Adipocyte (in vitro differentiated cells): ENCODE results near the gene SESN3.
"Not testable (repeated sequence)": the region's sequence is repeated elsewhere in the genome, so short reads cannot be mapped to it uniquely, and the experiment has no call there.

Experiments
- DNase-seq: peaks from one replicate; pipeline ENCODE4 v3.0.0-alpha.2; 2015; ENCODE audit warnings: low read depth
- H3K27me3 ChIP-seq: replicated peaks from 2 replicates; pipeline ENCODE4 v1.7.0; 2013; ENCODE audit warnings: mild to moderate bottlenecking, low read length, moderate library complexity; ENCODE audit not compliant: control insufficient read depth, insufficient read depth
- H3K36me3 ChIP-seq: 2 replicates; pipeline ENCODE4 v1.7.0; 2013; ENCODE audit warnings: low read length, mild to moderate bottlenecking, moderate library complexity; ENCODE audit not compliant: control insufficient read depth, insufficient read depth, severe bottlenecking
- H3K4me1 ChIP-seq: 2 replicates; pipeline ENCODE4 v1.7.0; 2013; ENCODE audit warnings: mild to moderate bottlenecking, low read length, moderate library complexity; ENCODE audit not compliant: control insufficient read depth, insufficient read depth
- H3K4me3 ChIP-seq: 2 replicates; pipeline ENCODE4 v1.7.0; 2013; ENCODE audit warnings: mild to moderate bottlenecking, low read length, moderate library complexity
- H3K9ac ChIP-seq: 2 replicates; pipeline ENCODE4 v1.7.0; 2013; ENCODE audit warnings: mild to moderate bottlenecking, low read length, moderate library complexity
- H3K9me3 ChIP-seq: 2 replicates; pipeline ENCODE4 v1.7.0; 2013; ENCODE audit warnings: mild to moderate bottlenecking, low read length, moderate library complexity; ENCODE audit not compliant: control insufficient read depth

SESN3 gene

DNA sequence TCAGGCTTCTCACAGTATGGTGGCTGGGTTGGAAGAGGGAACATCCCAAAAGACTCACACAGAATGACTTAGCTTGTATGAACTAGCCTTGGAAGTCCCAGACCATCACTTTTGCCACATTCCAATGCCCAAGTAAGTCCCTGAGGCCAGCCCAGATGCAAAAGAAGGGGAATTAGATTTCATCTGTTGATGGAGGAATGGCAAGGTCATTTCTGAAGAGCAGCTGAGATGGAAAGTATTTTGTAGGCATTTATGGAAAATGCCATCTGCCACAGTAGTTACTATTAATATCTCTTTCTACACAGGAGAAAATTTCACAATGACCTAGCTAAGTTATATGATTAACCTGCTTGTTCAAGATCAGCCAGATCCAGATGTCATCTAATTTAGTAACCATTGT is 82.6 kb downstream of the SESN3 start:
- DNase-seq: peak; percentile 65
- H3K9me3 ChIP-seq: no peaks in the 10 kb centered on the region
- no peak overlapping the region for H3K4me3 ChIP-seq
- no peaks in the 10 kb centered on the region for H3K36me3 ChIP-seq
- H3K9ac ChIP-seq: no peak overlapping the region
- peaks cover 52% of the 10 kb centered on the region for H3K4me1 ChIP-seq
- no peaks in the 10 kb centered on the region for H3K27me3 ChIP-seq

DNA sequence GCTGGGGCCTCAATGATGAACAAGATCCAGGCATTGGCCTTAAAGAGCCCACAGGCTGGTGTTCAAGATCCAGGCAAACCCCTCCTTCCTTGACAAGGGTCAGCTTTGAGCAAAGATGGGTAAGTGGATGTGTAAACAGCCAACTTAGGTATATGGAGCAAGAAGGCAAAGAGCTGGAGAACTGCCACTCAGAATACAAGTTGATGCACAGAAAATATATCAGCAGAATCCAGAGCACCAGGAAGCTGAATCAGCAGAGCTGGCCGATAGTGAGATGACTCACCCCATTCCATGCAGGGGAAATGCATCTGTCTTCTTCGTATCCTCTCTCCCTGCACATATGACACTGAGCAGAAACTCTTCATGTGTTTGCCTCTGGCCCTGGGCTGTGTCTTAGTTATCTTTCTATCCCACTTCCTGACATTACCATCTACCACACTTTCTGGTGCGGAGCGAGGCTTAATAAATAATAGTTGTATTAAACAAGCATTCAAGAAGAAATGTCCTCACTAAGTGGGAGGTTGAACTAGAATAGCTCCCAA is 83.6 kb downstream of the SESN3 start:
- no peak overlapping the region for H3K9ac ChIP-seq
- no peaks in the 10 kb centered on the region for H3K27me3 ChIP-seq
- H3K4me3 ChIP-seq: no peak overlapping the region
- H3K36me3 ChIP-seq: no peaks in the 10 kb centered on the region
- no peaks in the 10 kb centered on the region for H3K9me3 ChIP-seq
- peak; percentile 88 for DNase-seq
- H3K4me1 ChIP-seq: peaks cover 62% of the 10 kb centered on the region

DNA sequence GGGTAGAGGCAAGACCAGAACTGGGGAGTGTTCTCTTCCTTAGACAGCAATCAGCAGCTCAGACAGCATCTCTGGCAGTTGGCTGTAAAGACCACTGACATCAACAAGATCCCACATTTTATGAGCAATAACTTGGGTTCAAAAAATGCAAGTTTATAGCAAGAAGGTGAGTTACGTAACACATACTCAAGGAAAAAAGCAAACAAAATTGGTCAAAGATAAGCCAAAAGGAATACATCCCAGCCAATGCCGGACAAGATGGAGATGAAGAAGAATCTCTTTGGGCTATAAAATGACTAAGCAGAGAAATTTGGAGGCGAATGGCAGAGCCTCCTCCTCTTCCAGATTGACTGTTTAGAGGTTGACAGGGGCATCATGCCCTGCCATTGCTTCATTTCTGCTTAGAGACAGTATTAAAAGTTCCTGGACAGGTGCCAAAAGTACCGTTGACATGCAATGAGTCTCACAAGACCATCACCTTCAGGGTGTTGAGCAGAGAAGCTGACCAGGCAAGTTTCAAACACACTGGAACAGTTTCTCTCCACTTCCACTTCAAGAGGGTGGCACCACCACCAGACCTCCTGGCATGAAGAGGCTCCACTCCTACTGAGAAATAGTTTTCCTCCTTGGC is 85.5 kb downstream of the SESN3 start:
- Histone ChIP-seq H3K9me3 (no peaks in the 10 kb centered on the region), H3K9ac (no peak overlapping the region), H3K4me3 (no peak overlapping the region), H3K36me3 (no peaks in the 10 kb centered on the region), H3K27me3 (no peaks in the 10 kb centered on the region), H3K4me1 (peaks cover 63% of the 10 kb centered on the region)
- no peak for DNase-seq

DNA sequence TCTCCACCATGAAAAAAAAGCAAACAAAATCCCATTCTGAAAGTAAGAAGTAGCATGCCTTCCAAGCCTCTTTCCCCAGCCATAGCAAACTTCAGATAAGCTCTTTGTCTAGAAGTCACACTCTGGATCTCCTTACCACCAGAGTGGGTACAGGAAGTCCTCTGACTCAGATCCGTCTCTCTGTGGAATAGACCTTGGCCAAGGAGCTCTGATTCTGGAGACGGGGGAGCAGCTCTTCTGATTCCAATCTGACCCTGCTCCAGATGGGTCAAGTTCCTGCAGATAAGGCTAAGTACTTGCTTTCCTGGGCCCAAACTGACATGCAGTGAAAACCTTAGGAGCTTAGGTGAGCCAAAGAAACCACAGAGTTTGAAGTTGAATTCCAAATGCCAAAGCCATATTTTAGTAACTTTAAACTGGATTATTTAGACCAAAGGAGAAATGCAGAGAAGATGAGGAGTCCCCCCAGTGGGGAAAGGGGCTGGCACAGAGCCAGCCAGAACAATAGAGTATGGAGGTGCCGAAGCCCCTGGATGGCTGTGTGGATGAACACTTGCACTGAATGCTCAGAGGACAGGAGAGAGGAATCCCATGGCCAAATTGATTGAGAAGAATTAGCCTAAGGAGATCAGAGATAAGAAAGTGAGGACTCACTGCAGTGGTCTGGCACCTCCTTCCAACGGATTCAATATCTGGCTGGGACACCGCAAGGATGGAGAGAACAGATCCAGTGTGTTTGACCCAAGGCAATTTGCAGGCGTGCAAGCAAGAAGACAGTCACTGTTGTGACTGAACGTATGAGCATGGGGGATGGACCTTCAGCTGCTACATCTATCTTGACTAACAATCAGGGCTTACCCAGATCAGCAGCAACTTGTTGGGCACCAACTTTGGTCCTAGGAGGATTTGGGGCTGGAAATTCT is 86.4 kb downstream of the SESN3 start:
- no peak overlapping the region for H3K4me3 ChIP-seq
- no peak overlapping the region for H3K9ac ChIP-seq
- peaks cover 57% of the 10 kb centered on the region for H3K4me1 ChIP-seq
- no peaks in the 10 kb centered on the region for H3K9me3 ChIP-seq
- H3K36me3 ChIP-seq: no peaks in the 10 kb centered on the region
- no peak for DNase-seq
- no peaks in the 10 kb centered on the region for H3K27me3 ChIP-seq

DNA sequence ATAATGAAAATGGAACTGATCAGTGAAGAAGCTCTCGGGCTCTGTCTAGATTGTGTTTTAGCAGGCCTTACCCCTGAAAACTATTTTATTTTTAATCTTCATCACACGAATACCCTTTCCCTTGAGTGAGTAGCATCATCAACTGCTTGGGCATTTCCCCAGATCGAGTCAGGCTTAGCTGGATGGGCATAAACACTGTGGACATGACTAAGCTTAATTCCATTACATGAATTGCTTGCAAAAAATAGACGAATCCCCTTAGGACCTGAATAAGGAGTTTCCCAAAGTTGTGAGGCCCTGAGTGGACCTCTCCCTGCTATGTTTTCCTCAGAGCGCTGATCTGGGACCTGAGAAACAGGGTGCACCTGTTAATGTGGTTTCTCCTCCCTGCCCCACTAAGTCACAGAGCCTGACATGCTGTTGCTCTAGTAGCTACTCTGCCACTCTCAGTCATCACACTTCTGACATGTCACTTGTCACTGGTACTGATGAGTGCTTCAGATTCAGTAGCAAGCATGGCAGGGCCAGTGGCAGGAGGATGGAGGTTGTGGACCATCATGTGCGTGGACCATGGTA is 87.8 kb downstream of the SESN3 start:
- H3K9me3 ChIP-seq: no peaks in the 10 kb centered on the region
- H3K36me3 ChIP-seq: no peaks in the 10 kb centered on the region
- H3K9ac ChIP-seq: no peak overlapping the region
- peaks cover 47% of the 10 kb centered on the region for H3K4me1 ChIP-seq
- no peak for DNase-seq
- H3K4me3 ChIP-seq: no peak overlapping the region
- H3K27me3 ChIP-seq: no peaks in the 10 kb centered on the region

DNA sequence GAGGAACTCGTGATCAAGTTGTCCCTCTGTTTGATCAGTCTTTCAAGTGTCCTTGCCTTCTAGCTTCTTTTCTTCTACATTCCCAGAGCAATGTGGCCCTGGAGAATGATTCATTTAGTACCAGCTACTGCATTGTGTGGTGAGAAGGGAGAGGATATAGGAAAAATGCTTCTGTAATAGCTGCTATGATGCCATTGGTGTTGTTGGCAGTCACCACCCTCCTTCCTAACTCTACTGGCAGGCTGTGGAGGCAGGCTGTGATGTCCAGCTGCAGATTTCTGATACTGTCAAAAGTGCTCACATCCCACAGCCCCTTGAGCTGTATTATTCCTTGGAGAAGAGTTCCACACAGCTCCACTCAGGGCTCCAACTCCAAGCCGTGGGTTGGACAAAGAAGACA is 88.6 kb downstream of the SESN3 start:
- no peak for DNase-seq
- H3K4me1 ChIP-seq: peaks cover 40% of the 10 kb centered on the region
- no peak overlapping the region for H3K9ac ChIP-seq
- H3K27me3 ChIP-seq: no peaks in the 10 kb centered on the region
- H3K4me3 ChIP-seq: no peak overlapping the region
- no peaks in the 10 kb centered on the region for H3K36me3 ChIP-seq
- H3K9me3 ChIP-seq: no peaks in the 10 kb centered on the region

DNA sequence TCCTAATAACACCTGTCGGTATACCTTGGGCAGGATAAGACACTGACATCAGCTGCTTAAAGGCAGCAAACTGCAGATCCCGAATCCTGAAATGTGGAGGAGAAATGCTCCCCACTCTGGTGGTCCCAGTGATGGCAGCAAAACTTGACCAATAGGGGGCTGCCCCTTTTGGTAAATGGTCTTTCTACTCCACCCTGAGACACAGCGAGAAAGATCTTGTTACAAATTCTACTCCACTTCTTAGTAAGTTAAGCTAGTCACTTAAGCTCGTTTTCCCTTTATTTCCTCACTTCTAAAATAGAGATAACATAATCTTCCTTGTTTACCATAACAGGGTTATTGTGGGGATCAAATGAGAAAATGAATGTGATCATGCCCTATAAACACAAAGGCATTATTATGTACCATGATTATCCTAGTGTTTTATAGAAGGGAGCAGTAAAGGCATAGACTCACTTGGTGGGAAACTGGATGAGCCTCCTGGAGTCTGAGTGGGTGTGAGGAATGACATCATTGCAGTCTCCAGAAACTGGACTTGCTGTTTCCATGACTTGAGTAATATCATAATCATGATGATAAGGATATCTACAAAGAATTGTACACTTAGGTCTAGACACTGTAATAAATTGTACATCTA is 90.5 kb downstream of the SESN3 start:
- Histone ChIP-seq H3K4me1 (peaks cover 28% of the 10 kb centered on the region), H3K9ac (no peak overlapping the region), H3K36me3 (no peaks in the 10 kb centered on the region), H3K9me3 (no peaks in the 10 kb centered on the region), H3K4me3 (no peak overlapping the region), H3K27me3 (no peaks in the 10 kb centered on the region)
- no peak for DNase-seq

DNA sequence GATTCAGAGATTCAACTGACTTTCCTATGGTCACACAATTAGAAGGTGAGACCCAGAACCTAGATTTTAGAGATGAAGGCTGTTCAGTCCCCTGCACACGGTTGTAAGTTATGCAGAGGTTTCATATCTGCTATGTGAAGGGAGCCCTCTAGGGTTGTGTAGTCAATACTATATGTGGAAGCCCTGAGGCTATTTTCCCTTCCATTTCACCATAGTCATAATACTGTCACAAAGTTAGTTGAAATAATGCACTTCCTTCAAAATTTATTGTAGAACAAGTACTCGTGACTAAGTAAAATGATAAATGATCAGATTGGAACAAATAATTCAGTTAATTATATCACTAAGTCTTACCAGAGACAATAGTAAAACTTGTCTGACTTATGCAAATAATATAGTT is 92.6 kb downstream of the SESN3 start:
- Histone ChIP-seq H3K27me3 (no peaks in the 10 kb centered on the region), H3K4me3 (no peak overlapping the region), H3K36me3 (no peaks in the 10 kb centered on the region), H3K9ac (no peak overlapping the region), H3K9me3 (no peaks in the 10 kb centered on the region), H3K4me1 (peaks cover 24% of the 10 kb centered on the region)
- DNase-seq: peak; percentile 52

DNA sequence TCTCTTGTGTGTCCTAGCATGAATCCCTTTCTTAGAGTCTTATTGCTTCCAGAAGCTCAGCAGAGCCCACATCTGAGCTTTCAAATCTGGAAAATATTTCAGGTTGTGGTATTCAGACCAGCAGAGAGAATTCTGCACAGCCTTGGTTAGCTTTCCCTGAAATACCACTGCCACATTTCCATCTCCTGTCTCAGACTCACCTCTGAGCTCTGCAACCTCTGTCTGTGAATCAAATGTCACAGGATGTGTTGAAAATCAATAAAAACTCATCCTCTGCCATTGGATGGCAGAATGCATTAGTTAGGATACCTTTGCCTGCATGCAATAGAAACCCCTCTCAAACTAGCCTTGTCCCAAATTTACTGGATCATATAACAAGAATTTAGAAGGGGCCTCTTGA is 93.7 kb downstream of the SESN3 start:
- H3K4me1 ChIP-seq: peaks cover 13% of the 10 kb centered on the region
- no peak overlapping the region for H3K4me3 ChIP-seq
- no peaks in the 10 kb centered on the region for H3K9me3 ChIP-seq
- H3K36me3 ChIP-seq: no peaks in the 10 kb centered on the region
- H3K9ac ChIP-seq: no peak overlapping the region
- DNase-seq: no peak
- no peaks in the 10 kb centered on the region for H3K27me3 ChIP-seq

DNA sequence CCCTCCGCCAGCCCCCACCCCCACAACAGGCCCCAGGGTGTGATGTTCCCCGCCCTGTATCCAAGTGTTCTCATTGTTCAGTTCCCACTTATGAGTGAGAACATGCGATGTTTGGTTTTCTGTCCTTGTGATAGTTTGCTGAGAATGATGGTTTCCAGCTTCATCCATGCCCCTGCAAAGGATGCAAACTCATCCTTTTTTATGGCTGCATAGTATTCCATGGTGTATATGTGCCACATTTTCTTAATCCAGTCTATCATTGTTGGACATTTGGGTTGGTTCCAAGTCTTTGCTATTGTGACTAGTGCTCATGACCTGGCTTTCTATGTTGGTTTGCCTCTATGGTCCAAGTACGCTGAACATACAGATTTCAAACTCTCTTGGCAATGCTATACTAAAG is 94.3 kb downstream of the SESN3 start:
- DNase-seq, H3K9me3 ChIP-seq, H3K9ac ChIP-seq, H3K4me3 ChIP-seq, H3K27me3 ChIP-seq, H3K36me3 ChIP-seq: not testable (repeated sequence)
- peaks cover 13% of the 10 kb centered on the region for H3K4me1 ChIP-seq

DNA sequence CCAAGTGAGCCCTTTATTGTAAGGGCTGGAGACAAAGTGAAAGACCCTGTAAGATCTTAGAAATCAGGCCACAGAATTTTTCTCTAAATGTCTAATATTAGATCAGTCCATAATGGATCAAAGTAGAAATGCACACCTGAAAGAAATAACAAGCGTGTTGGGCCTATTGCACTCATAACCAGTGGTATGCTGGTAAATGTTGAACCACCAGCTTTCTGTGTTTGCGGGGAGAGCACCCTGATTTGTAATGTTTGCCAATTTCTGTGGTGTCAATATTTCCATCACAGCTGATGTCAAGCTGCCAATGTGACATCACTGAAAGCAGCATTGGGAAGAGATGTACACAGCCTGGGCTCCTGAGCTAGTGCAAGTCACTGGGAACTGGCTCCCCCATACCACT is 95.1 kb downstream of the SESN3 start:
- Histone ChIP-seq H3K27me3 (no peaks in the 10 kb centered on the region), H3K4me3 (no peak overlapping the region), H3K36me3 (no peaks in the 10 kb centered on the region), H3K4me1 (peaks cover 13% of the 10 kb centered on the region), H3K9ac (no peak overlapping the region), H3K9me3 (no peaks in the 10 kb centered on the region)
- no peak for DNase-seq
